Endothelial cell of umbilical vein (primary cell): ENCODE results near the gene WBP1L. TPM values are rescaled to one million over a fixed set of nuclear protein-coding genes. Genes with fewer than 3 reads are reported as not detected.

Source experiments
- BruUV-seq: library from RNA; stranded (reverse); fragments of 400-500 nt; replicated peaks from 2 replicates; lab custom pipeline; 2021; lab: Mats Ljungman, UMichigan
- CTCF ChIA-PET: fragments of 300-600, 350-600 bp; sonication (Branson Sonifier 250); formaldehyde crosslinking; loops from one replicate; lab custom pipeline; 2021; ENCODE audit warnings: antibody characterized with exemption, inconsistent platforms; lab: Charles Lee
- POLR2A ChIA-PET: fragments of 300-600, 350-600 bp; sonication (Branson Sonifier 250); formaldehyde crosslinking; loops from one replicate; lab custom pipeline; 2021; ENCODE audit warnings: antibody characterized with exemption, inconsistent platforms; lab: Charles Lee
- DNase-seq: peaks from one replicate; pipeline ENCODE4 v3.0.0-alpha.2; 2011; ENCODE audit warnings: low read depth, low spot score
- FAIRE-seq: peaks from 2 replicates; lab custom pipeline; 2011; peaks lifted over from hg19 to GRCh38; lab: Jason Lieb, UNC
- H2AFZ ChIP-seq: 2 replicates; pipeline ENCODE4 v1.6.0; 2012; ENCODE audit warnings: low read depth, low read length, control low read depth, inconsistent platforms
- H3K27ac ChIP-seq: 2 replicates; pipeline ENCODE4 v1.5.1; 2011; ENCODE audit warnings: low read depth, mild to moderate bottlenecking, control low read depth, low read length, moderate library complexity; ENCODE audit not compliant: insufficient read depth
- H3K27me3 ChIP-seq, 2 experiments: 2 replicates each; pipeline versions ENCODE4 v1.6.0 to v1.6.1; 2011; ENCODE audit warnings: low read length in 2 of 2, mixed read lengths in 1 of 2; ENCODE audit not compliant: control insufficient read depth in 2 of 2, insufficient read depth in 2 of 2
- H3K36me3 ChIP-seq, 2 experiments: 2 replicates in 1 of 2; 3 replicates in 1 of 2; pipeline ENCODE4 v1.5.1; 2011; ENCODE audit warnings: low read length in 2 of 2, mild to moderate bottlenecking in 1 of 2, moderate library complexity in 1 of 2; ENCODE audit not compliant: control insufficient read depth in 2 of 2, insufficient read depth in 2 of 2; ENCODE audit errors: extremely low read depth in 1 of 2
- H3K4me1 ChIP-seq: 3 replicates; pipeline ENCODE4 v1.5.1; 2011; ENCODE audit warnings: mild to moderate bottlenecking, low read length; ENCODE audit not compliant: control insufficient read depth, insufficient read depth; ENCODE audit errors: extremely low read depth
- H3K4me2 ChIP-seq: 2 replicates; pipeline ENCODE4 v1.6.1; 2011; ENCODE audit warnings: low read length, control low read depth, mixed read lengths; ENCODE audit not compliant: insufficient read depth
- H3K4me3 ChIP-seq, 3 experiments: fragments of 200-600 bp in 1 of 3; sonication (generic), shearing (Covaris generic) in 1 of 3; replicated peaks in 1 of 3; 2 replicates each; pipeline ENCODE4 v1.5.1; 2011 to 2016; ENCODE audit warnings: control low read depth in 3 of 3, low read length in 3 of 3, mild to moderate bottlenecking in 2 of 3, inconsistent platforms in 1 of 3, low read depth in 1 of 3, moderate library complexity in 1 of 3; ENCODE audit not compliant: insufficient read depth in 1 of 3
- H3K79me2 ChIP-seq: 2 replicates; pipeline ENCODE4 v1.6.0; 2012; ENCODE audit warnings: low read length, inconsistent platforms; ENCODE audit not compliant: control insufficient read depth, insufficient read depth
- H3K9ac ChIP-seq: replicated peaks from 2 replicates; pipeline ENCODE3; 2011; ENCODE audit warnings: low read length, control low read depth; ENCODE audit not compliant: insufficient read depth; ENCODE audit errors: extremely low read depth
- H3K9me1 ChIP-seq: replicated peaks from 3 replicates; pipeline ENCODE4 v1.6.0; 2011; ENCODE audit warnings: mild to moderate bottlenecking, low read length; ENCODE audit not compliant: control insufficient read depth, insufficient read depth; ENCODE audit errors: extremely low read depth
- H3K9me3 ChIP-seq: replicated peaks from 2 replicates; pipeline ENCODE4 v1.5.1; 2012; ENCODE audit warnings: low read length, inconsistent platforms; ENCODE audit not compliant: control insufficient read depth, insufficient read depth
- H4K20me1 ChIP-seq: replicated peaks from 2 replicates; pipeline ENCODE3; 2011; ENCODE audit warnings: mild to moderate bottlenecking, low read length; ENCODE audit not compliant: control insufficient read depth, insufficient read depth; ENCODE audit errors: extremely low read depth
- EZH2 ChIP-seq: IDR thresholded peaks from 2 replicates; pipeline ENCODE4 v1.6.1; 2012; ENCODE audit warnings: borderline replicate concordance, low read depth, mild to moderate bottlenecking, moderate library complexity, low read length, inconsistent platforms; ENCODE audit not compliant: severe bottlenecking
- FOS ChIP-seq: IDR thresholded peaks from 2 replicates; pipeline ENCODE4 v1.6.1; 2011; ENCODE audit warnings: mild to moderate bottlenecking, low read length, moderate library complexity, borderline replicate concordance; ENCODE audit not compliant: insufficient read depth
- GATA2 ChIP-seq: IDR thresholded peaks from 2 replicates; pipeline ENCODE4 v1.7.0; 2011; ENCODE audit warnings: low read depth, mild to moderate bottlenecking, moderate library complexity, mixed read lengths, low read length; ENCODE audit not compliant: insufficient read length, insufficient read depth
- JUN ChIP-seq: IDR thresholded peaks from 2 replicates; pipeline ENCODE4 v1.6.1; 2011; ENCODE audit warnings: borderline replicate concordance, low read depth; ENCODE audit not compliant: insufficient read length, insufficient read depth
- MYC ChIP-seq: IDR thresholded peaks from one replicate; pipeline ENCODE4 v1.6.1; 2011; ENCODE audit warnings: mild to moderate bottlenecking, low read depth, low read length
- POLR2A ChIP-seq: IDR thresholded peaks from 2 replicates; pipeline ENCODE4 v1.6.1; 2012; ENCODE audit warnings: low read depth, mild to moderate bottlenecking, control low read depth, low read length
- POLR2AphosphoS5 ChIP-seq: IDR thresholded peaks from 2 replicates; pipeline ENCODE4 v1.6.1; 2012; ENCODE audit warnings: low read depth, mild to moderate bottlenecking, control low read depth, low read length, moderate library complexity; ENCODE audit not compliant: insufficient read depth
- dilution Hi-C: fragments of 300-500 bp; cut with MboI; formaldehyde crosslinking; loops from one replicate; pipeline ENCODE4 v1.15.0; 2019; ENCODE audit warnings: low sequenced_read_pairs; ENCODE audit not compliant: extremely low pct_ligation_motif_present
- intact Hi-C: fragments of 100-400 bp; cut with micrococcal nuclease; formaldehyde crosslinking; loops from one replicate; pipeline ENCODE4 v1.10.0; 2022
- polyA plus RNA-seq, 4 experiments: library from polyadenylated mRNA; depleted of rRNA in 3 of 4; stranded (reverse) in 3 of 4; unstranded in 1 of 4; fragments of >200 nt; gene quantifications; 2 replicates each; pipeline versions ENCODE4 v1.2.1 to v1.2.3, GENCODE V29; 2011 to 2012; ENCODE audit warnings: missing spikeins in 1 of 4
- total RNA-seq: library from RNA; stranded (reverse); gene quantifications from 2 replicates; pipeline ENCODE4 v1.2.3, GENCODE V29; 2021
- TF ChIP-seq, protein P1 (sequence below), 2 donors: IDR thresholded peaks; 1 replicate in 1 of 2; 2 replicates in 1 of 2; pipeline ENCODE4 v1.5.1; 2011; ENCODE audit warnings: low read length in 2 of 2, mild to moderate bottlenecking in 2 of 2, moderate library complexity in 2 of 2, control low read depth in 1 of 2, inconsistent platforms in 1 of 2, low read depth in 1 of 2; ENCODE audit not compliant: insufficient read depth in 1 of 2; ENCODE audit errors: extremely low read depth in 1 of 2
- TF ChIP-seq, protein P2 (sequence below): IDR thresholded peaks from 2 replicates; pipeline ENCODE4 v1.6.1; 2011; ENCODE audit not compliant: insufficient read depth, insufficient read length

WBP1L gene
- total and polyA plus RNA-seq, 2 donors (not counting 3 experiments of a cell fraction or from before 2014, with no cell fraction given) = 46.0 to 70.3 TPM

DNA sequence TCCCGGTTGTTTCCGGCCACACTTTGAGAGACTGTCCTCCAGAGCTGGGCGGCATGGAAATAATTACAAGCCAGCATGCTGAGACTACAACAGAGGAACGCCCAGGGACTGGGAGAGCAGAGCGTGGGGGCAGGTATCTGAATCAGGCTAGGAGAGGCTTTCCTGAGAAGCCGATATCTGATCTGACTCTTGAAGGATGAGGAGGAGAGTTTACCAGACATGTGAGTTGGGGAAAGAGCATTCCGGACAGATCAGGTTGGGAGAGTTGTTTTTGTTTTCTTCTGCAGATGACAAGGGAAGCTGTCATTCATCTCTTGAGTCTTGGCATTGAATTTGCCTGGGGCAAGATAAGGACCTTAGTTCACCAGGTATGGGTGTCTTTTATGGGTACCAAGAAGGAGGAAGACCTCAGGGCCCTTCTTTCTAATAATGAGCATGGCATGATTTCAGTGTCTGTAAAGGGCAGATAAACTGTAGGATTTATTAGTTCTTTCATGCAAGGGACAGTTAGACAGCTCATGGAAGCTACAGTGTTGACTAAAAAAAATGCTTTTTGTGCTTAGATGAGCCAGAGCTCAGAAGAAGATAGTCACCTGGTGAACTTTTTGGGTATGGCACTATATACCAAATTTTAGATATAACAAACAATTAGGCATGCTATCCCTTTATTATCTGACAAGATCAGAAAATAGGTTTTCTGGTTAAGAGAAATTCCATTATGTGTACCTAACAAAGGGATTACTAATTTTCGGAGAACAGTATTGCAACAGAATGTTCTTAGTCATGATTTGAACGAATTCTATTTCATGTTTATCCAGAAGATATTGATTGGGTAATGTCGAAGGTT lies 36.2 kb downstream of the WBP1L start:
- BruUV-seq = no TSS peak
- Histone ChIP-seq H4K20me1 (no peaks in the 10 kb centered on the region), H3K27me3 (no peaks in the 10 kb centered on the region), H3K27ac (no peak overlapping the region), H3K4me1 (peaks cover 70% of the 10 kb centered on the region), H3K79me2 (peaks cover 24% of the 10 kb centered on the region), H3K36me3 (peaks cover 0 to 2% of the 10 kb centered on the region in 2 experiments), H3K9ac (no peak overlapping the region), H3K9me1 (no peaks in the 10 kb centered on the region), H3K4me3 (no peak overlapping the region), H3K9me3 (no peaks in the 10 kb centered on the region), H2AFZ (no peak overlapping the region), H3K4me2 (no peak overlapping the region)
- TF ChIP-seq JUN (no peak), EZH2 (no peak), GATA2 (no peak), POLR2AphosphoS5 (no peak), FOS (no peak), MYC (no peak), POLR2A (no peak)
- TF ChIP-seq, protein P1, sequence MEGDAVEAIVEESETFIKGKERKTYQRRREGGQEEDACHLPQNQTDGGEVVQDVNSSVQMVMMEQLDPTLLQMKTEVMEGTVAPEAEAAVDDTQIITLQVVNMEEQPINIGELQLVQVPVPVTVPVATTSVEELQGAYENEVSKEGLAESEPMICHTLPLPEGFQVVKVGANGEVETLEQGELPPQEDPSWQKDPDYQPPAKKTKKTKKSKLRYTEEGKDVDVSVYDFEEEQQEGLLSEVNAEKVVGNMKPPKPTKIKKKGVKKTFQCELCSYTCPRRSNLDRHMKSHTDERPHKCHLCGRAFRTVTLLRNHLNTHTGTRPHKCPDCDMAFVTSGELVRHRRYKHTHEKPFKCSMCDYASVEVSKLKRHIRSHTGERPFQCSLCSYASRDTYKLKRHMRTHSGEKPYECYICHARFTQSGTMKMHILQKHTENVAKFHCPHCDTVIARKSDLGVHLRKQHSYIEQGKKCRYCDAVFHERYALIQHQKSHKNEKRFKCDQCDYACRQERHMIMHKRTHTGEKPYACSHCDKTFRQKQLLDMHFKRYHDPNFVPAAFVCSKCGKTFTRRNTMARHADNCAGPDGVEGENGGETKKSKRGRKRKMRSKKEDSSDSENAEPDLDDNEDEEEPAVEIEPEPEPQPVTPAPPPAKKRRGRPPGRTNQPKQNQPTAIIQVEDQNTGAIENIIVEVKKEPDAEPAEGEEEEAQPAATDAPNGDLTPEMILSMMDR (IDR thresholded peaks at IDR 0.05; ENCODE audit: extremely low read depth in 1 of 2, insufficient read depth in 1 of 2, low read depth in 1 of 2, low read length in 2 of 2) = no peak
- TF ChIP-seq, protein P2, sequence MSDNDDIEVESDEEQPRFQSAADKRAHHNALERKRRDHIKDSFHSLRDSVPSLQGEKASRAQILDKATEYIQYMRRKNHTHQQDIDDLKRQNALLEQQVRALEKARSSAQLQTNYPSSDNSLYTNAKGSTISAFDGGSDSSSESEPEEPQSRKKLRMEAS = no peak
- intact Hi-C loops (loop anchor here (5.0 kb wide), 1 partner anchor 38 kb away; the partner anchor contains the start of gene WBP1L), dilution Hi-C loops (no loop called here)
- no peak for FAIRE-seq
- CTCF ChIA-PET = no interaction called here
- POLR2A ChIA-PET = no interaction called here
- no peak for DNase-seq
